Measurements from ENCODE around the gene STAT5B.

GRCh38 chr17:42227849-42228700 is 48.1 kb downstream of the STAT5B start:
- TF ChIP-seq SP1 (IDR thresholded peaks at IDR 0.05; ENCODE audit: low read depth, low read length) (no peak), POLR2AphosphoS5 (IDR thresholded peaks at IDR 0.05; ENCODE audit: low read depth, low read length) (no peak), CREB1 (IDR thresholded peaks at IDR 0.05) (no peak), POLR2A (IDR thresholded peaks at IDR 0.05; ENCODE audit: control extremely low read depth in 1 of 2, low read depth in 2 of 2, low read length in 2 of 2) (no peak), CBX5 (IDR thresholded peaks at IDR 0.05; ENCODE audit: low read depth, low read length) (no peak), SIN3A (conservative IDR thresholded peaks at IDR 0.05 in 1 of 2, IDR thresholded peaks at IDR 0.05 in 1 of 2; ENCODE audit: low read depth in 1 of 2, low read length in 2 of 2) (no peak), EP300 (IDR thresholded peaks at IDR 0.05; ENCODE audit: borderline replicate concordance in 1 of 2, low read depth in 2 of 2, low read length in 2 of 2) (no peak), EZH2 (IDR thresholded peaks at IDR 0.05; ENCODE audit: low read depth, low read length, severe bottlenecking) (no peak), RAD21 (IDR thresholded peaks at IDR 0.05 in 1 of 2, conservative IDR thresholded peaks at IDR 0.05 in 1 of 2; ENCODE audit: low read depth in 2 of 2, low read length in 2 of 2) (no peak), GABPA (IDR thresholded peaks at IDR 0.05; ENCODE audit: borderline replicate concordance, insufficient read depth, low read length) (no peak), SRF (IDR thresholded peaks at IDR 0.05; ENCODE audit: low read depth, low read length) (no peak), SIX5 (IDR thresholded peaks at IDR 0.05; ENCODE audit: low read depth, low read length) (no peak), SUZ12 (IDR thresholded peaks at IDR 0.05; ENCODE audit: low read length) (no peak)
- TF ChIP-seq, protein P1, sequence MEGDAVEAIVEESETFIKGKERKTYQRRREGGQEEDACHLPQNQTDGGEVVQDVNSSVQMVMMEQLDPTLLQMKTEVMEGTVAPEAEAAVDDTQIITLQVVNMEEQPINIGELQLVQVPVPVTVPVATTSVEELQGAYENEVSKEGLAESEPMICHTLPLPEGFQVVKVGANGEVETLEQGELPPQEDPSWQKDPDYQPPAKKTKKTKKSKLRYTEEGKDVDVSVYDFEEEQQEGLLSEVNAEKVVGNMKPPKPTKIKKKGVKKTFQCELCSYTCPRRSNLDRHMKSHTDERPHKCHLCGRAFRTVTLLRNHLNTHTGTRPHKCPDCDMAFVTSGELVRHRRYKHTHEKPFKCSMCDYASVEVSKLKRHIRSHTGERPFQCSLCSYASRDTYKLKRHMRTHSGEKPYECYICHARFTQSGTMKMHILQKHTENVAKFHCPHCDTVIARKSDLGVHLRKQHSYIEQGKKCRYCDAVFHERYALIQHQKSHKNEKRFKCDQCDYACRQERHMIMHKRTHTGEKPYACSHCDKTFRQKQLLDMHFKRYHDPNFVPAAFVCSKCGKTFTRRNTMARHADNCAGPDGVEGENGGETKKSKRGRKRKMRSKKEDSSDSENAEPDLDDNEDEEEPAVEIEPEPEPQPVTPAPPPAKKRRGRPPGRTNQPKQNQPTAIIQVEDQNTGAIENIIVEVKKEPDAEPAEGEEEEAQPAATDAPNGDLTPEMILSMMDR (IDR thresholded peaks at IDR 0.05; ENCODE audit: control extremely low read depth in 1 of 3, insufficient read depth in 1 of 3, low read depth in 1 of 3, low read length in 3 of 3), result no peak

Data from H1 (cell line).